PC-3 (cell line): ENCODE results near the gene PDZD2. TPM values are rescaled to one million over a fixed set of nuclear protein-coding genes. Genes with fewer than 3 reads are reported as not detected.

Source experiments
- ATAC-seq: fragments of 200-7000 bp; cut with Tn5 transposase; 2 replicates; pipeline ENCODE4 v1.9.1; 2020; ENCODE audit warnings: mild to moderate bottlenecking, moderate library complexity
- BruUV-seq: library from RNA; stranded (reverse); fragments of 400-500 nt; replicated peaks from 2 replicates; lab custom pipeline; 2021; lab: Mats Ljungman, UMichigan
- CTCF ChIA-PET: fragments of 300-600 bp; sonication (Branson Sonifier 250); formaldehyde crosslinking; loops from one replicate; lab custom pipeline; 2022; ENCODE audit warnings: antibody characterized with exemption; lab: Charles Lee
- POLR2A ChIA-PET: fragments of 300-600 bp; sonication (Branson Sonifier 250); formaldehyde crosslinking; loops from one replicate; lab custom pipeline; 2022; ENCODE audit warnings: antibody characterized with exemption; ENCODE audit not compliant: unreplicated experiment; lab: Charles Lee
- DNase-seq: peaks from one replicate; pipeline ENCODE4 v3.0.0-alpha.2; 2015
- H2AFZ ChIP-seq: fragments of 300-600 bp; sonication (generic); 2 replicates; pipeline ENCODE4 v1.6.0; 2016; ENCODE audit warnings: antibody characterized with exemption, low read length
- H3F3A ChIP-seq: fragments of 300-600 bp; sonication (generic); one replicate; pipeline ENCODE4 v1.6.0; 2017; ENCODE audit warnings: antibody characterized with exemption, low read length, control low read depth, mild to moderate bottlenecking; ENCODE audit not compliant: unreplicated experiment
- H3K27ac ChIP-seq: fragments of 300-600 bp; sonication (generic); 2 replicates; pipeline ENCODE4 v1.5.1; 2016; ENCODE audit warnings: mild to moderate bottlenecking, low read length
- H3K27me3 ChIP-seq: fragments of 300-600 bp; sonication (generic); 2 replicates; pipeline ENCODE4 v1.6.1; 2016; ENCODE audit warnings: low read length, mixed read lengths
- H3K36me3 ChIP-seq: fragments of 300-600 bp; sonication (generic); 2 replicates; pipeline ENCODE4 v1.6.1; 2016; ENCODE audit warnings: low read depth, mixed run types, low read length, mixed read lengths
- H3K4me1 ChIP-seq: fragments of 300-600 bp; sonication (generic); 2 replicates; pipeline ENCODE4 v1.5.1; 2016; ENCODE audit warnings: low read length; ENCODE audit not compliant: insufficient read depth
- H3K4me2 ChIP-seq: fragments of 300-600 bp; sonication (generic); 2 replicates; pipeline ENCODE4 v1.6.0; 2016; ENCODE audit warnings: low read length
- H3K4me3 ChIP-seq: fragments of 300-600 bp; sonication (generic); 2 replicates; pipeline ENCODE4 v1.5.1; 2016; ENCODE audit warnings: mild to moderate bottlenecking, low read length, mixed read lengths
- H3K79me2 ChIP-seq: fragments of 300-600 bp; sonication (generic); 2 replicates; pipeline ENCODE4 v1.6.1; 2017; ENCODE audit warnings: low read length, mixed read lengths
- H3K9ac ChIP-seq: fragments of 300-600 bp; sonication (generic); 2 replicates; pipeline ENCODE4 v1.6.0; 2016; ENCODE audit warnings: mild to moderate bottlenecking, low read length
- H3K9me2 ChIP-seq: fragments of 300-600 bp; sonication (generic); replicated peaks from 2 replicates; pipeline ENCODE4 v1.6.1; 2016; ENCODE audit warnings: mixed run types, low read length, mixed read lengths
- H3K9me3 ChIP-seq: fragments of 300-600 bp; sonication (generic); 2 replicates; pipeline ENCODE4 v1.6.1; 2016; ENCODE audit warnings: low read length, mixed read lengths
- H4K20me1 ChIP-seq: fragments of 300-600 bp; sonication (generic); 2 replicates; pipeline ENCODE4 v1.6.1; 2016; ENCODE audit warnings: low read length, mixed read lengths
- EZH2 ChIP-seq: fragments of 300-600 bp; sonication (generic); IDR thresholded peaks from one replicate; pipeline ENCODE4 v1.6.1; 2017; ENCODE audit warnings: antibody characterized with exemption, mild to moderate bottlenecking, low read length; ENCODE audit not compliant: unreplicated experiment
- EZH2phosphoT487 ChIP-seq: fragments of 300-600 bp; sonication (generic); IDR thresholded peaks from 2 replicates; pipeline ENCODE4 v1.6.1; 2018; ENCODE audit warnings: mild to moderate bottlenecking, antibody characterized with exemption, low read length, borderline replicate concordance
- intact Hi-C: fragments of 100-400 bp; cut with micrococcal nuclease; formaldehyde crosslinking; loops from 2 replicates; pipeline ENCODE4 v1.9.0; 2023
- total RNA-seq: library from RNA; depleted of rRNA; stranded (reverse); fragments of >200 nt; gene quantifications from 2 replicates; pipeline ENCODE4 v1.2.3, GENCODE V29; 2014
- TF ChIP-seq, protein P1 (sequence below): fragments of 300-600 bp; sonication (generic); conservative IDR thresholded peaks from 2 replicates; pipeline ENCODE4 v1.5.1; 2017; ENCODE audit warnings: antibody characterized with exemption, low read depth, mild to moderate bottlenecking, low read length

Gene PDZD2
- total RNA-seq, 1 experiment from 2014 or later: 2.0 TPM

GRCh38 chr5:31941151-31941755 is 302.3 kb downstream of the PDZD2 start:
- CTCF ChIA-PET: no interaction called here
- H2AFZ ChIP-seq: no peak overlapping the region
- H3K4me1 ChIP-seq: no peaks in the 10 kb centered on the region
- H3K27ac ChIP-seq: no peak overlapping the region
- H3K4me3 ChIP-seq: no peak overlapping the region
- no peak overlapping the region for H3K9ac ChIP-seq
- intact Hi-C loops: no loop called here
- H3K9me3 ChIP-seq: no peaks in the 10 kb centered on the region
- TF ChIP-seq EZH2phosphoT487: no peak
- no peak for TF ChIP-seq EZH2
- TF ChIP-seq, protein P1, sequence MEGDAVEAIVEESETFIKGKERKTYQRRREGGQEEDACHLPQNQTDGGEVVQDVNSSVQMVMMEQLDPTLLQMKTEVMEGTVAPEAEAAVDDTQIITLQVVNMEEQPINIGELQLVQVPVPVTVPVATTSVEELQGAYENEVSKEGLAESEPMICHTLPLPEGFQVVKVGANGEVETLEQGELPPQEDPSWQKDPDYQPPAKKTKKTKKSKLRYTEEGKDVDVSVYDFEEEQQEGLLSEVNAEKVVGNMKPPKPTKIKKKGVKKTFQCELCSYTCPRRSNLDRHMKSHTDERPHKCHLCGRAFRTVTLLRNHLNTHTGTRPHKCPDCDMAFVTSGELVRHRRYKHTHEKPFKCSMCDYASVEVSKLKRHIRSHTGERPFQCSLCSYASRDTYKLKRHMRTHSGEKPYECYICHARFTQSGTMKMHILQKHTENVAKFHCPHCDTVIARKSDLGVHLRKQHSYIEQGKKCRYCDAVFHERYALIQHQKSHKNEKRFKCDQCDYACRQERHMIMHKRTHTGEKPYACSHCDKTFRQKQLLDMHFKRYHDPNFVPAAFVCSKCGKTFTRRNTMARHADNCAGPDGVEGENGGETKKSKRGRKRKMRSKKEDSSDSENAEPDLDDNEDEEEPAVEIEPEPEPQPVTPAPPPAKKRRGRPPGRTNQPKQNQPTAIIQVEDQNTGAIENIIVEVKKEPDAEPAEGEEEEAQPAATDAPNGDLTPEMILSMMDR: no peak
- H3K79me2 ChIP-seq: no peaks in the 10 kb centered on the region
- POLR2A ChIA-PET: no interaction called here
- no peaks in the 10 kb centered on the region for H3F3A ChIP-seq
- no TSS peak for BruUV-seq
- ATAC-seq: no peak
- no peaks in the 10 kb centered on the region for H3K9me2 ChIP-seq
- no peak for DNase-seq
- H3K4me2 ChIP-seq: no peak overlapping the region
- H3K36me3 ChIP-seq: no peaks in the 10 kb centered on the region
- no peaks in the 10 kb centered on the region for H3K27me3 ChIP-seq
- H4K20me1 ChIP-seq: no peaks in the 10 kb centered on the region

- no peaks in the 10 kb centered on the region for H3K36me3 ChIP-seq
- TF ChIP-seq EZH2phosphoT487 (no peak), EZH2 (no peak)
- TF ChIP-seq, protein P1: no peak
- H3K4me2 ChIP-seq: no peak overlapping the region
- H3K4me3 ChIP-seq: no peak overlapping the region
- no peak overlapping the region for H3K9ac ChIP-seq
- intact Hi-C loops: no loop called here
- CTCF ChIA-PET: no interaction called here
- no peaks in the 10 kb centered on the region for H3K79me2 ChIP-seq
- no peaks in the 10 kb centered on the region for H3K27me3 ChIP-seq
- DNase-seq (no peak), ATAC-seq (no peak)
- H3F3A ChIP-seq: no peaks in the 10 kb centered on the region
- BruUV-seq: no TSS peak
- H3K4me1 ChIP-seq: no peaks in the 10 kb centered on the region
- no peak overlapping the region for H3K27ac ChIP-seq
- no peaks in the 10 kb centered on the region for H4K20me1 ChIP-seq
- POLR2A ChIA-PET: no interaction called here
- no peaks in the 10 kb centered on the region for H3K9me2 ChIP-seq
- H3K9me3 ChIP-seq: no peaks in the 10 kb centered on the region
- H2AFZ ChIP-seq: no peak overlapping the region
Measured at GRCh38 chr5:31942546-31942945, 303.6 kb downstream of the PDZD2 start.

DNA sequence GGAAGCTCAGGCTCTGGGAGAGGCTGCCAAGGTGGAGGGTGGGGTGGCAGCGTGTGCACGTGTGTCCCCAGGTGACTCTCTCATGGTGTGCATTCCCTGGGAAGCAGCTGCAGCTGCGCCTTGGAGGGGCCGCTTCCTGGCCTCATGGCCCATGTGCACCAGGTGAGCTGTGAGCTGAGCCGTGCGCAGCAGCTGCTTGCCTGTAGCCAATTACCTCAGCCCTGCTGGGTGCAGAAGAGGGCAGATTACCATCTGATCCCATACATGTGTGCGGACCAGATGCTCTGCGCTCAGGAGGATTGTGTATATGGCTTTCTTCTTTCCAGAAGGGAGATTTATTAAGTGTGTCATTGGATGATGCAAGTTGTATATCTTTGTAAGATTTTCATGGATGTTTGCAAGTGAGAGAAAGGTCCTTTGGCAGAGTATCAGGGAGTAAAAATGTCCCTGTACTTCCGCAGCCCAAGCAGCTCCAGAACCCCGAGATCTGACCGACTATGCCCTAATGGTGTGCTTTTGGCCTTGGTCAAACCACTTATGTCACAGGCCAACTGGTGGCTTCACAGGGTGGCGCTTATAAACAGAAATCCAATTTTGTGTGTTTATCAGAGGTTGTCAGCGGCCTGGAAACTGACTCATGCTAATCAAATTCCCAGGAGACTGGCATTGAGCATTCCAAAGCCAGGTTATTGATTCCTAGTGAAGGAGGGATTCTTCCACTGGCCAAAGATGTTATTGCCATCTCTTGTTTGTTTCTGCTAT is 305.9 kb downstream of the PDZD2 start:
- DNase-seq (no peak), ATAC-seq (no peak)
- POLR2A ChIA-PET: no interaction called here
- Histone ChIP-seq H3K4me1 (no peaks in the 10 kb centered on the region), H2AFZ (no peak overlapping the region), H3K27ac (no peak overlapping the region), H3K9me3 (no peaks in the 10 kb centered on the region), H4K20me1 (no peaks in the 10 kb centered on the region), H3K9ac (no peak overlapping the region), H3K4me3 (no peak overlapping the region), H3F3A (no peaks in the 10 kb centered on the region), H3K27me3 (no peaks in the 10 kb centered on the region), H3K9me2 (no peaks in the 10 kb centered on the region), H3K79me2 (no peaks in the 10 kb centered on the region), H3K36me3 (no peaks in the 10 kb centered on the region), H3K4me2 (no peak overlapping the region)
- CTCF ChIA-PET: no interaction called here
- BruUV-seq: no TSS peak
- intact Hi-C loops: no loop called here
- TF ChIP-seq EZH2phosphoT487 (no peak), EZH2 (no peak)
- TF ChIP-seq, protein P1: no peak
